Measurements from ENCODE around the gene ITIH5.

DNA sequence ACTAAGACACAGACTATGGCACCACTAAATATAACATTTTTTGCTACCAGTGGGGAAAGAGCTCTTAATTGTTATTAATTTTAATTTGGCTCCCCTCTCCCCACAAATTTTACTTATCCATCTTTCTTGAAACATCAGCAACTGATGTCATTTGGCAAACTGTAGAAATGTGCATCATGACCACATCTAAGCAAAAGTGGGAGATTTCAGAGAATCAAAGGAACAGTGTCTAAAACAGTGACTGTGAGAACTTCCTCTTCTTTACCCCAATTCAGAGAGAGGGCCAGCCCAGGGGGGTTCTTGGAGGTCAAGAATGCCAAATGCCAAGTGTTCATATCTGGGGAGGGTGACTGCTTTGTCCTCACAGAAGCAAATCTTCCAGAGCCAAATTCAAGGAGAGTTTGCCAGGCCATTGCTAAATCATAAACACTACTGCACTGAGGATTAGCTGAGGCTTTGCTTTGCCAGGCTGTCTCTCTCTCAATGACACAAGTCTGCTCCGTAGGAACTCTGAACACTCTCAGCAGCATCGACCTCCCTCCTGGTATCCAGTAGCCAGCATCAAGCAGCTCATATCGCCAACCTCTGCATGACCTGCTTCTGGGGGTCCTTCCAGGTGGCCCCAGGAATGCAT lies 65.6 kb downstream of the ITIH5 start:
- TF ChIP-seq, protein P1, sequence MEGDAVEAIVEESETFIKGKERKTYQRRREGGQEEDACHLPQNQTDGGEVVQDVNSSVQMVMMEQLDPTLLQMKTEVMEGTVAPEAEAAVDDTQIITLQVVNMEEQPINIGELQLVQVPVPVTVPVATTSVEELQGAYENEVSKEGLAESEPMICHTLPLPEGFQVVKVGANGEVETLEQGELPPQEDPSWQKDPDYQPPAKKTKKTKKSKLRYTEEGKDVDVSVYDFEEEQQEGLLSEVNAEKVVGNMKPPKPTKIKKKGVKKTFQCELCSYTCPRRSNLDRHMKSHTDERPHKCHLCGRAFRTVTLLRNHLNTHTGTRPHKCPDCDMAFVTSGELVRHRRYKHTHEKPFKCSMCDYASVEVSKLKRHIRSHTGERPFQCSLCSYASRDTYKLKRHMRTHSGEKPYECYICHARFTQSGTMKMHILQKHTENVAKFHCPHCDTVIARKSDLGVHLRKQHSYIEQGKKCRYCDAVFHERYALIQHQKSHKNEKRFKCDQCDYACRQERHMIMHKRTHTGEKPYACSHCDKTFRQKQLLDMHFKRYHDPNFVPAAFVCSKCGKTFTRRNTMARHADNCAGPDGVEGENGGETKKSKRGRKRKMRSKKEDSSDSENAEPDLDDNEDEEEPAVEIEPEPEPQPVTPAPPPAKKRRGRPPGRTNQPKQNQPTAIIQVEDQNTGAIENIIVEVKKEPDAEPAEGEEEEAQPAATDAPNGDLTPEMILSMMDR (IDR thresholded peaks at IDR 0.05; ENCODE audit: low read depth, low read length): no peak
- TF ChIP-seq MYC (IDR thresholded peaks at IDR 0.05; ENCODE audit: low read depth, low read length): no peak
- TF ChIP-seq POLR2A (IDR thresholded peaks at IDR 0.05; ENCODE audit: extremely low read depth, insufficient read length): no peak
- TF ChIP-seq, protein P2, sequence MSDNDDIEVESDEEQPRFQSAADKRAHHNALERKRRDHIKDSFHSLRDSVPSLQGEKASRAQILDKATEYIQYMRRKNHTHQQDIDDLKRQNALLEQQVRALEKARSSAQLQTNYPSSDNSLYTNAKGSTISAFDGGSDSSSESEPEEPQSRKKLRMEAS (IDR thresholded peaks at IDR 0.05; ENCODE audit: low read depth, low read length): no peak

All from NB4 (cell line).